GM23338 (cell line): ENCODE results near the gene MYOZ2. TPM values are rescaled to one million over a fixed set of nuclear protein-coding genes. Genes with fewer than 3 reads are reported as not detected.

ENCODE experiments used
- ATAC-seq: fragments of 200-7000 bp; cut with Tn5 transposase; 3 replicates; pipeline ENCODE4 v1.9.1; 2020
- DNase-seq: peaks from one replicate; pipeline ENCODE4 v3.0.0-alpha.2; 2015; ENCODE audit warnings: low spot score
- H2AFZ ChIP-seq: fragments of 200-600 bp; sonication (generic); 2 replicates; pipeline ENCODE4 v1.8.0; 2016; ENCODE audit warnings: antibody characterized with exemption, mild to moderate bottlenecking, moderate library complexity
- H3F3A ChIP-seq: fragments of 200-600 bp; sonication (generic); replicated peaks from 2 replicates; pipeline ENCODE4 v1.8.0; 2017; ENCODE audit warnings: antibody characterized with exemption, mixed run types, low read depth
- H3K27ac ChIP-seq: fragments of 200-600 bp; sonication (generic); 2 replicates; pipeline ENCODE4 v1.6.1; 2016; ENCODE audit warnings: low read depth
- H3K27me3 ChIP-seq: fragments of 200-600 bp; sonication (generic); 2 replicates; pipeline ENCODE4 v1.8.0; 2016; ENCODE audit warnings: mild to moderate bottlenecking, mixed run types, moderate library complexity; ENCODE audit not compliant: insufficient read depth
- H3K36me3 ChIP-seq: fragments of 200-600 bp; sonication (generic); 2 replicates; pipeline ENCODE4 v1.8.0; 2016; ENCODE audit warnings: mild to moderate bottlenecking; ENCODE audit not compliant: insufficient read depth
- H3K4me1 ChIP-seq: fragments of 200-600 bp; sonication (generic); 2 replicates; pipeline ENCODE4 v1.8.0; 2016; ENCODE audit warnings: mild to moderate bottlenecking, moderate library complexity; ENCODE audit not compliant: insufficient read depth
- H3K4me2 ChIP-seq: fragments of 200-600 bp; sonication (generic); 2 replicates; pipeline ENCODE4 v1.7.1; 2017; ENCODE audit warnings: mixed run types
- H3K4me3 ChIP-seq: fragments of 200-600 bp; sonication (generic); 2 replicates; pipeline ENCODE4 v1.6.1; 2016; ENCODE audit warnings: mixed run types
- H3K79me2 ChIP-seq: fragments of 200-600 bp; sonication (generic); replicated peaks from 2 replicates; pipeline ENCODE4 v1.8.0; 2017; ENCODE audit warnings: mild to moderate bottlenecking; ENCODE audit not compliant: insufficient read depth
- H3K9me2 ChIP-seq: fragments of 200-600 bp; sonication (generic); 2 replicates; pipeline ENCODE4 v1.8.0; 2017; ENCODE audit not compliant: insufficient read depth
- H4K20me1 ChIP-seq: fragments of 200-600 bp; sonication (generic); replicated peaks from 2 replicates; pipeline ENCODE4 v1.8.0; 2017; ENCODE audit warnings: mild to moderate bottlenecking; ENCODE audit not compliant: insufficient read depth
- H3K27ac Mint-ChIP-seq: 2 replicates; pipeline ENCODE4 v1.8.0; 2020; ENCODE audit warnings: inconsistent platforms, mild to moderate bottlenecking, moderate library complexity, mixed read lengths
- H3K27me3 Mint-ChIP-seq: 3 replicates; pipeline ENCODE4 v1.8.0; 2022; ENCODE audit warnings: low read depth, mild to moderate bottlenecking, moderate library complexity, mixed read lengths, inconsistent platforms; ENCODE audit not compliant: insufficient read depth, poor library complexity
- H3K36me3 Mint-ChIP-seq: 3 replicates; pipeline ENCODE4 v1.8.0; 2021; ENCODE audit warnings: low read depth, mild to moderate bottlenecking, inconsistent platforms, moderate library complexity, mixed read lengths
- H3K4me1 Mint-ChIP-seq: 3 replicates; pipeline ENCODE4 v1.8.0; 2020; ENCODE audit warnings: mild to moderate bottlenecking, inconsistent platforms, mixed read lengths
- H3K4me3 Mint-ChIP-seq: 3 replicates; pipeline ENCODE4 v1.8.0; 2021; ENCODE audit warnings: moderate library complexity, mild to moderate bottlenecking, inconsistent platforms, mixed read lengths
- H3K9me3 Mint-ChIP-seq: 3 replicates; pipeline ENCODE4 v1.8.0; 2020; ENCODE audit warnings: moderate library complexity, mild to moderate bottlenecking, inconsistent platforms, mixed read lengths
- CREB1 ChIP-seq: fragments of 250-450 bp; sonication (Bioruptor Pico); IDR thresholded peaks from 2 replicates; pipeline ENCODE4 v1.5.0; 2020; ENCODE audit warnings: low read depth, mild to moderate bottlenecking, moderate library complexity
- EZH2 ChIP-seq: fragments of 200-600 bp; sonication (generic); IDR thresholded peaks from one replicate; pipeline ENCODE4 v1.8.0; 2017; ENCODE audit warnings: antibody characterized with exemption, mild to moderate bottlenecking, low read depth; ENCODE audit not compliant: unreplicated experiment
- EZH2phosphoT487 ChIP-seq: fragments of 200-600 bp; sonication (generic); IDR thresholded peaks from one replicate; pipeline ENCODE4 v1.8.1; 2018; ENCODE audit warnings: antibody characterized with exemption; ENCODE audit not compliant: unreplicated experiment
- JUNB ChIP-seq: IDR thresholded peaks from one replicate; pipeline ENCODE4 v1.6.1; 2016; ENCODE audit warnings: antibody characterized with exemption; ENCODE audit not compliant: unreplicated experiment
- NANOG ChIP-seq: IDR thresholded peaks from 2 replicates; pipeline ENCODE4 v1.6.1; 2016; ENCODE audit warnings: antibody characterized with exemption, borderline replicate concordance
- POLR2AphosphoS5 ChIP-seq: IDR thresholded peaks from 2 replicates; pipeline ENCODE4 v1.6.1; 2016; ENCODE audit warnings: antibody characterized with exemption, low read depth
- STAT1 ChIP-seq: IDR thresholded peaks from one replicate; pipeline ENCODE4 v1.6.1; 2016; ENCODE audit warnings: antibody characterized with exemption; ENCODE audit not compliant: unreplicated experiment
- ZNF114 ChIP-seq: fragments of 250-450 bp; sonication (Bioruptor Pico); IDR thresholded peaks from 2 replicates; pipeline ENCODE4 v1.5.0; 2020; ENCODE audit warnings: mild to moderate bottlenecking, moderate library complexity
- ZNF331 ChIP-seq: fragments of 250-450 bp; sonication (Bioruptor Pico); IDR thresholded peaks from 2 replicates; pipeline ENCODE4 v1.5.0; 2020; ENCODE audit warnings: low read depth, mild to moderate bottlenecking, moderate library complexity
- polyA plus RNA-seq: library from polyadenylated mRNA; unstranded; fragments of >200 nt; fragmentation: Nextera tagmentation; extraction: Ambion mirVana; gene quantifications from 2 replicates; pipeline ENCODE4 v1.2.1, GENCODE V29; 2016
- total RNA-seq: library from RNA; depleted of rRNA; stranded (reverse); fragments of >200 nt; shearing (Covaris generic); gene quantifications from 2 replicates; pipeline ENCODE4 v1.2.3, GENCODE V29; 2014
- TF ChIP-seq, protein P1 (sequence below), 2 experiments: fragments of 200-600 bp in 1 of 2; sonication (generic) in 1 of 2; conservative IDR thresholded peaks; 2 replicates each; pipeline versions ENCODE4 v1.5.1 to v1.6.1; 2016 to 2017; ENCODE audit warnings: antibody characterized with exemption in 2 of 2, low read depth in 2 of 2, mild to moderate bottlenecking in 2 of 2, moderate library complexity in 1 of 2
- TF ChIP-seq, protein P2 (sequence below): fragments of 250-450 bp; sonication (Bioruptor Pico); IDR thresholded peaks from 2 replicates; pipeline ENCODE4 v1.5.0; 2020; ENCODE audit warnings: mild to moderate bottlenecking, moderate library complexity
- TF ChIP-seq, protein P3 (sequence below): IDR thresholded peaks from one replicate; pipeline ENCODE4 v1.6.1; 2018; ENCODE audit warnings: antibody characterized with exemption; ENCODE audit not compliant: unreplicated experiment
- TF ChIP-seq, protein P4 (sequence below): IDR thresholded peaks from 2 replicates; pipeline ENCODE4 v1.6.1; 2016; ENCODE audit warnings: antibody characterized with exemption

Gene MYOZ2
- total and polyA plus RNA-seq, 2 experiments from 2014 or later = not detected

DNA sequence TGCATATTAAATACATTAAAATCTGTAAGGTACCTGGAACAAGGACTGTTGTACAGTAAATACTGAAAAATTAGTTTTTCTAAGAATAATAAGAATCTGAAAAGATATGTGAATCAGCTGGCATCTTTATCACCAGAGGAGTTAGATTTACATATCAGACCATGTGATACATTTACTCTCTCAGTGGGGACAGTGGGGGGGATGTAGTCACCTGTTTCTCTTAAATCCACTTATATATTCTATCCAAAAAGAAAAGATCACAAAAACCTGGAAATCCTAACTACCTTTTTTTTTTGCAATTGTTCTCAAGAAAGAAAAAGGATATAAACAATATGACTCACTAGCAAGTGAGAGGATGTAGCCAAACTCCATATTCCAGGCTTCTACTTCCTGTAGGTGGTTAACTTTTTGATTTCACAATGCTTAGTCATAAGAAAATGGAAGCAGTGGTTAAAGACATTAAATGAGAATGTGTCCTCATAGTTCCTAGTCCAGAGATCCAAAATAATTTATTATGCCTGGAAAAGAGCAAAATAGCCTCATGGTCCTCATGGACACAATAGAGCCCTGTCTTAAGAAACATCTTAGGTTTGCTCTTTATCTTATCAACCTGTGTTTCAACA lies 22.5 kb upstream of the MYOZ2 start:
- no peak for TF ChIP-seq JUNB
- no peak for TF ChIP-seq EZH2
- no peak for TF ChIP-seq STAT1
- no peak for TF ChIP-seq POLR2AphosphoS5
- TF ChIP-seq, protein P1, sequence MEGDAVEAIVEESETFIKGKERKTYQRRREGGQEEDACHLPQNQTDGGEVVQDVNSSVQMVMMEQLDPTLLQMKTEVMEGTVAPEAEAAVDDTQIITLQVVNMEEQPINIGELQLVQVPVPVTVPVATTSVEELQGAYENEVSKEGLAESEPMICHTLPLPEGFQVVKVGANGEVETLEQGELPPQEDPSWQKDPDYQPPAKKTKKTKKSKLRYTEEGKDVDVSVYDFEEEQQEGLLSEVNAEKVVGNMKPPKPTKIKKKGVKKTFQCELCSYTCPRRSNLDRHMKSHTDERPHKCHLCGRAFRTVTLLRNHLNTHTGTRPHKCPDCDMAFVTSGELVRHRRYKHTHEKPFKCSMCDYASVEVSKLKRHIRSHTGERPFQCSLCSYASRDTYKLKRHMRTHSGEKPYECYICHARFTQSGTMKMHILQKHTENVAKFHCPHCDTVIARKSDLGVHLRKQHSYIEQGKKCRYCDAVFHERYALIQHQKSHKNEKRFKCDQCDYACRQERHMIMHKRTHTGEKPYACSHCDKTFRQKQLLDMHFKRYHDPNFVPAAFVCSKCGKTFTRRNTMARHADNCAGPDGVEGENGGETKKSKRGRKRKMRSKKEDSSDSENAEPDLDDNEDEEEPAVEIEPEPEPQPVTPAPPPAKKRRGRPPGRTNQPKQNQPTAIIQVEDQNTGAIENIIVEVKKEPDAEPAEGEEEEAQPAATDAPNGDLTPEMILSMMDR (conservative IDR thresholded peaks at IDR 0.05; ENCODE audit: low read depth in 2 of 2) = no peak
- TF ChIP-seq, protein P2, sequence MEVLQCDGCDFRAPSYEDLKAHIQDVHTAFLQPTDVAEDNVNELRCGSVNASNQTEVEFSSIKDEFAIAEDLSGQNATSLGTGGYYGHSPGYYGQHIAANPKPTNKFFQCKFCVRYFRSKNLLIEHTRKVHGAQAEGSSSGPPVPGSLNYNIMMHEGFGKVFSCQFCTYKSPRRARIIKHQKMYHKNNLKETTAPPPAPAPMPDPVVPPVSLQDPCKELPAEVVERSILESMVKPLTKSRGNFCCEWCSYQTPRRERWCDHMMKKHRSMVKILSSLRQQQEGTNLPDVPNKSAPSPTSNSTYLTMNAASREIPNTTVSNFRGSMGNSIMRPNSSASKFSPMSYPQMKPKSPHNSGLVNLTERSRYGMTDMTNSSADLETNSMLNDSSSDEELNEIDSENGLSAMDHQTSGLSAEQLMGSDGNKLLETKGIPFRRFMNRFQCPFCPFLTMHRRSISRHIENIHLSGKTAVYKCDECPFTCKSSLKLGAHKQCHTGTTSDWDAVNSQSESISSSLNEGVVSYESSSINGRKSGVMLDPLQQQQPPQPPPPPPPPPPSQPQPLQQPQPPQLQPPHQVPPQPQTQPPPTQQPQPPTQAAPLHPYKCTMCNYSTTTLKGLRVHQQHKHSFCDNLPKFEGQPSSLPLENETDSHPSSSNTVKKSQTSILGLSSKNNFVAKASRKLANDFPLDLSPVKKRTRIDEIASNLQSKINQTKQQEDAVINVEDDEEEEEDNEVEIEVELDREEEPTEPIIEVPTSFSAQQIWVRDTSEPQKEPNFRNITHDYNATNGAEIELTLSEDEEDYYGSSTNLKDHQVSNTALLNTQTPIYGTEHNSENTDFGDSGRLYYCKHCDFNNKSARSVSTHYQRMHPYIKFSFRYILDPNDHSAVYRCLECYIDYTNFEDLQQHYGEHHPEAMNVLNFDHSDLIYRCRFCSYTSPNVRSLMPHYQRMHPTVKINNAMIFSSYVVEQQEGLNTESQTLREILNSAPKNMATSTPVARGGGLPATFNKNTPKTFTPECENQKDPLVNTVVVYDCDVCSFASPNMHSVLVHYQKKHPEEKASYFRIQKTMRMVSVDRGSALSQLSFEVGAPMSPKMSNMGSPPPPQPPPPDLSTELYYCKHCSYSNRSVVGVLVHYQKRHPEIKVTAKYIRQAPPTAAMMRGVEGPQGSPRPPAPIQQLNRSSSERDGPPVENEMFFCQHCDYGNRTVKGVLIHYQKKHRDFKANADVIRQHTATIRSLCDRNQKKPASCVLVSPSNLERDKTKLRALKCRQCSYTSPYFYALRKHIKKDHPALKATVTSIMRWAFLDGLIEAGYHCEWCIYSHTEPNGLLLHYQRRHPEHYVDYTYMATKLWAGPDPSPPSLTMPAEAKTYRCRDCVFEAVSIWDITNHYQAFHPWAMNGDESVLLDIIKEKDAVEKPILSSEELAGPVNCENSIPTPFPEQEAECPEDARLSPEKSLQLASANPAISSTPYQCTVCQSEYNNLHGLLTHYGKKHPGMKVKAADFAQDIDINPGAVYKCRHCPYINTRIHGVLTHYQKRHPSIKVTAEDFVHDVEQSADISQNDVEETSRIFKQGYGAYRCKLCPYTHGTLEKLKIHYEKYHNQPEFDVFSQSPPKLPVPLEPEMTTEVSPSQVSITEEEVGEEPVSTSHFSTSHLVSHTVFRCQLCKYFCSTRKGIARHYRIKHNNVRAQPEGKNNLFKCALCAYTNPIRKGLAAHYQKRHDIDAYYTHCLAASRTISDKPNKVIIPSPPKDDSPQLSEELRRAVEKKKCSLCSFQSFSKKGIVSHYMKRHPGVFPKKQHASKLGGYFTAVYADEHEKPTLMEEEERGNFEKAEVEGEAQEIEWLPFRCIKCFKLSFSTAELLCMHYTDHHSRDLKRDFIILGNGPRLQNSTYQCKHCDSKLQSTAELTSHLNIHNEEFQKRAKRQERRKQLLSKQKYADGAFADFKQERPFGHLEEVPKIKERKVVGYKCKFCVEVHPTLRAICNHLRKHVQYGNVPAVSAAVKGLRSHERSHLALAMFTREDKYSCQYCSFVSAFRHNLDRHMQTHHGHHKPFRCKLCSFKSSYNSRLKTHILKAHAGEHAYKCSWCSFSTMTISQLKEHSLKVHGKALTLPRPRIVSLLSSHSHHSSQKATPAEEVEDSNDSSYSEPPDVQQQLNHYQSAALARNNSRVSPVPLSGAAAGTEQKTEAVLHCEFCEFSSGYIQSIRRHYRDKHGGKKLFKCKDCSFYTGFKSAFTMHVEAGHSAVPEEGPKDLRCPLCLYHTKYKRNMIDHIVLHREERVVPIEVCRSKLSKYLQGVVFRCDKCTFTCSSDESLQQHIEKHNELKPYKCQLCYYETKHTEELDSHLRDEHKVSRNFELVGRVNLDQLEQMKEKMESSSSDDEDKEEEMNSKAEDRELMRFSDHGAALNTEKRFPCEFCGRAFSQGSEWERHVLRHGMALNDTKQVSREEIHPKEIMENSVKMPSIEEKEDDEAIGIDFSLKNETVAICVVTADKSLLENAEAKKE (CRISPR knock-in tag) = no peak
- TF ChIP-seq, protein P3, sequence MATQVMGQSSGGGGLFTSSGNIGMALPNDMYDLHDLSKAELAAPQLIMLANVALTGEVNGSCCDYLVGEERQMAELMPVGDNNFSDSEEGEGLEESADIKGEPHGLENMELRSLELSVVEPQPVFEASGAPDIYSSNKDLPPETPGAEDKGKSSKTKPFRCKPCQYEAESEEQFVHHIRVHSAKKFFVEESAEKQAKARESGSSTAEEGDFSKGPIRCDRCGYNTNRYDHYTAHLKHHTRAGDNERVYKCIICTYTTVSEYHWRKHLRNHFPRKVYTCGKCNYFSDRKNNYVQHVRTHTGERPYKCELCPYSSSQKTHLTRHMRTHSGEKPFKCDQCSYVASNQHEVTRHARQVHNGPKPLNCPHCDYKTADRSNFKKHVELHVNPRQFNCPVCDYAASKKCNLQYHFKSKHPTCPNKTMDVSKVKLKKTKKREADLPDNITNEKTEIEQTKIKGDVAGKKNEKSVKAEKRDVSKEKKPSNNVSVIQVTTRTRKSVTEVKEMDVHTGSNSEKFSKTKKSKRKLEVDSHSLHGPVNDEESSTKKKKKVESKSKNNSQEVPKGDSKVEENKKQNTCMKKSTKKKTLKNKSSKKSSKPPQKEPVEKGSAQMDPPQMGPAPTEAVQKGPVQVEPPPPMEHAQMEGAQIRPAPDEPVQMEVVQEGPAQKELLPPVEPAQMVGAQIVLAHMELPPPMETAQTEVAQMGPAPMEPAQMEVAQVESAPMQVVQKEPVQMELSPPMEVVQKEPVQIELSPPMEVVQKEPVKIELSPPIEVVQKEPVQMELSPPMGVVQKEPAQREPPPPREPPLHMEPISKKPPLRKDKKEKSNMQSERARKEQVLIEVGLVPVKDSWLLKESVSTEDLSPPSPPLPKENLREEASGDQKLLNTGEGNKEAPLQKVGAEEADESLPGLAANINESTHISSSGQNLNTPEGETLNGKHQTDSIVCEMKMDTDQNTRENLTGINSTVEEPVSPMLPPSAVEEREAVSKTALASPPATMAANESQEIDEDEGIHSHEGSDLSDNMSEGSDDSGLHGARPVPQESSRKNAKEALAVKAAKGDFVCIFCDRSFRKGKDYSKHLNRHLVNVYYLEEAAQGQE = no peak
- TF ChIP-seq NANOG = no peak
- TF ChIP-seq EZH2phosphoT487 = no peak
- TF ChIP-seq CREB1 (CRISPR knock-in tag) = no peak
- TF ChIP-seq, protein P4, sequence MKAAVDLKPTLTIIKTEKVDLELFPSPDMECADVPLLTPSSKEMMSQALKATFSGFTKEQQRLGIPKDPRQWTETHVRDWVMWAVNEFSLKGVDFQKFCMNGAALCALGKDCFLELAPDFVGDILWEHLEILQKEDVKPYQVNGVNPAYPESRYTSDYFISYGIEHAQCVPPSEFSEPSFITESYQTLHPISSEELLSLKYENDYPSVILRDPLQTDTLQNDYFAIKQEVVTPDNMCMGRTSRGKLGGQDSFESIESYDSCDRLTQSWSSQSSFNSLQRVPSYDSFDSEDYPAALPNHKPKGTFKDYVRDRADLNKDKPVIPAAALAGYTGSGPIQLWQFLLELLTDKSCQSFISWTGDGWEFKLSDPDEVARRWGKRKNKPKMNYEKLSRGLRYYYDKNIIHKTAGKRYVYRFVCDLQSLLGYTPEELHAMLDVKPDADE = no peak
- TF ChIP-seq ZNF114 (CRISPR knock-in tag) = no peak
- no peak for TF ChIP-seq ZNF331
- no peaks in the 10 kb centered on the region for H3K9me3 Mint-ChIP-seq

More for the DNA sequence above, 22.5 kb upstream of the MYOZ2 start:
- H3K27me3 ChIP-seq = no peaks in the 10 kb centered on the region
- H3K27me3 Mint-ChIP-seq = no peaks in the 10 kb centered on the region
- H4K20me1 ChIP-seq = no peaks in the 10 kb centered on the region
- no peak overlapping the region for H3K4me2 ChIP-seq
- no peaks in the 10 kb centered on the region for H3F3A ChIP-seq
- no peaks in the 10 kb centered on the region; the same call in 1 of the 2 replicates for H3K4me1 ChIP-seq
- no peak for DNase-seq
- ATAC-seq = no peak
- no peak overlapping the region for H3K4me3 Mint-ChIP-seq
- H3K9me2 ChIP-seq = no peaks in the 10 kb centered on the region
- no peaks in the 10 kb centered on the region for H3K36me3 ChIP-seq
- no peaks in the 10 kb centered on the region for H3K36me3 Mint-ChIP-seq
- no peak overlapping the region for H3K27ac ChIP-seq
- H2AFZ ChIP-seq = peak overlapping the region; percentile 1; the same call in 1 of the 2 replicates
- no peaks in the 10 kb centered on the region for H3K4me1 Mint-ChIP-seq
- H3K79me2 ChIP-seq = no peaks in the 10 kb centered on the region
- H3K4me3 ChIP-seq = no peak overlapping the region
- H3K27ac Mint-ChIP-seq = no peak overlapping the region
